ENCODE results near the gene PSPC1.
A peak's percentile ranks its signal among the peaks of the same experiment; 100 is the strongest.
"Not testable (repeated sequence)": the region's sequence is repeated elsewhere in the genome, so short reads cannot be mapped to it uniquely, and the experiment has no call there.

The PSPC1 gene, protein sequence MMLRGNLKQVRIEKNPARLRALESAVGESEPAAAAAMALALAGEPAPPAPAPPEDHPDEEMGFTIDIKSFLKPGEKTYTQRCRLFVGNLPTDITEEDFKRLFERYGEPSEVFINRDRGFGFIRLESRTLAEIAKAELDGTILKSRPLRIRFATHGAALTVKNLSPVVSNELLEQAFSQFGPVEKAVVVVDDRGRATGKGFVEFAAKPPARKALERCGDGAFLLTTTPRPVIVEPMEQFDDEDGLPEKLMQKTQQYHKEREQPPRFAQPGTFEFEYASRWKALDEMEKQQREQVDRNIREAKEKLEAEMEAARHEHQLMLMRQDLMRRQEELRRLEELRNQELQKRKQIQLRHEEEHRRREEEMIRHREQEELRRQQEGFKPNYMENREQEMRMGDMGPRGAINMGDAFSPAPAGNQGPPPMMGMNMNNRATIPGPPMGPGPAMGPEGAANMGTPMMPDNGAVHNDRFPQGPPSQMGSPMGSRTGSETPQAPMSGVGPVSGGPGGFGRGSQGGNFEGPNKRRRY

GRCh38 chr13:19782727-19783682 is at the start of gene PSPC1:
Gene PSPC1, minus strand, starts transcription at chr13:19782945. Its CDS starts 188 bp downstream, at chr13:19782757.
- DNase-seq (ENCODE audit: extremely low read depth in 1 of 2, low read depth in 1 of 2), result peak; percentile 90 to 95

GRCh38 chr13:19822673-19823072 is 39.9 kb upstream of the PSPC1 start:
- DNase-seq (ENCODE audit: extremely low read depth in 1 of 2, low read depth in 1 of 2), result no peak

- peak; percentile 6 to 9 for DNase-seq (ENCODE audit: extremely low read depth in 1 of 2, low read depth in 1 of 2)
These were observed 35.6 kb upstream of the PSPC1 start for GRCh38 chr13:19818223-19818842.

GRCh38 chr13:19817510-19818158 is 34.9 kb upstream of the PSPC1 start:
- no peak for DNase-seq (ENCODE audit: extremely low read depth in 1 of 2, low read depth in 1 of 2)

- DNase-seq (ENCODE audit: extremely low read depth in 1 of 2, low read depth in 1 of 2), result no peak
These were observed 34.4 kb upstream of the PSPC1 start for GRCh38 chr13:19817106-19817505.

DNA sequence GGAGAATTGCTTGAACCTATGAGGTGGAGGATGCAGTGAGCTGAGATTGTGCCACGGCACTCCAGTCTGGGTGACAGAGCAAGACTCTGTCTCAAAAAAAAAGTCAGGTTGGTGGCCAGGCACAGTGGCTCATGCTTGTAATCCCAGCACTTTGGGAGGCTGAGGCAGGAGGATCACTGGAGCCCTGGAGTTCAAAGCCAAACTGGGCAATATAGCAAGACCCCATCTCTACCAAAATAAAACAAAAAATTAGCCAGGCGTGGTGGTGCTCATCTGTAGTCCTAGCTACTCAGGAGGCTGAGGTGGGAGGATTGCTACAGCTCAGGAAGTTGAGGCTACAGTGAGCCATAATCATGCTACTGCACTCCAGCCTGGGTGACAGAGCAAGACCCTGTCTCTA is 33.1 kb upstream of the PSPC1 start:
- DNase-seq (ENCODE audit: extremely low read depth in 1 of 2, low read depth in 1 of 2), result not testable (repeated sequence)

GRCh38 chr13:19810996-19811881 is 28.5 kb upstream of the PSPC1 start:
- DNase-seq (ENCODE audit: extremely low read depth in 1 of 2, low read depth in 1 of 2), result no peak

DNA sequence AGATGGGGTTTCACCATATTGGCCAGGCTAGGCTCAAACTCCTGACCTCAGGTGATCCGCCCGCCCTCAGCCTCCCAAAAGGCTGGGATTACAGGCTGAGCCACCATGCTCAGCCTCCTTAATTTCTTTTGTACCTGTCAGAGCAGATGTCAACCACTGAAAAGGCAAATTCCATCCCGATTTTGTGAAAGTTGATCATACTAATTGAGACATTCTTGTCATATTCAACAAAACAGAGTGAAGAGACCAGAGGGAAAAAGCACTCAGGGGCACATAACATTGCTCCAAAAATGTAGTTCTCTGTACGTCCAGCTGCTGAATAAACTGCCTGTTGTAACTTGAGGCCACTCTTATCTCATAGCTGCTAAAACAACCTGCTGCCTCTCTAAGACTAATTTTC is 27.4 kb upstream of the PSPC1 start:
- no peak for DNase-seq (ENCODE audit: extremely low read depth in 1 of 2, low read depth in 1 of 2)

DNA sequence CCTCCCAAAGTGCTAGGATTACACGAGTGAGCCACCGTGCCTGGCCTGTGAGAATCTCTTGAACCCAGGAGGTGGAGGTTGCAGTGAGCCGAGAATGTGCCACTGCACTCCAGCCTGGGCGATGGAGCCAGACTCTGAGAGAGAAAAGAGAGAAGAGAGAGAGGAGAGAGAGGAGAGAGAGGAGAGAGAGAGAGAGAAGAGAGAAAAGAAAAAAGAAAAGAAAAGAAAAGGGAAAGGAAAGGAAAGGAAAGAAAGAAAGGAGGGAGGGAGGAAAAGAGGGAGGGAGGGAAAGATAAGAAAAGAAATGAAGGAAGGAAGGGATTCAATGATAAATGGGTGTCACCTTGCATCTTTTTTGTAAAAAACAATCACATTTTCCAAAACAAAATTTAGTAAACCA is 23.0 kb upstream of the PSPC1 start:
- DNase-seq (ENCODE audit: extremely low read depth in 1 of 2, low read depth in 1 of 2), result no peak

- DNase-seq (ENCODE audit: extremely low read depth in 1 of 2, low read depth in 1 of 2), result no peak
These were observed 13.2 kb upstream of the PSPC1 start for GRCh38 chr13:19795956-19796355.

DNA sequence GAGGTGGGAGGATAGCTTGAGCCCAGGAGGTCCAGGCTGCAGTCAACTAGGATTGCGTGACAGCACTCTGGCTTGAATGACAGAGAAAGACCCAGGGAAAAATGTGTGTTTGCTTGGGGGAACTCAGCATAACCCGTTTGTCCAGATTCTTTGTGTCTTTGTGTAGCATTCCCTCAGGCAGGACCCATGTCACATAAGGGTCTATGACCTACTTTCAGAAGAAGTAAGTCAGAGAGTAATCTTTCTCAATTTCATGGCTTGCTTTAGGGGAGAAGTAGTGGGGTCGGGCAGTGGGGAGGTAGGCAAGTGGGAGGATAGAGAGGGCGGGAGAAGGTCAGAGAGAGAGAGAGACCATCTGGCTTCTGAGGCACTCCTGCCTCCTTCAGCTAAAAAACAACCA is 11.9 kb upstream of the PSPC1 start:
- no peak for DNase-seq (ENCODE audit: extremely low read depth in 1 of 2, low read depth in 1 of 2)

DNA sequence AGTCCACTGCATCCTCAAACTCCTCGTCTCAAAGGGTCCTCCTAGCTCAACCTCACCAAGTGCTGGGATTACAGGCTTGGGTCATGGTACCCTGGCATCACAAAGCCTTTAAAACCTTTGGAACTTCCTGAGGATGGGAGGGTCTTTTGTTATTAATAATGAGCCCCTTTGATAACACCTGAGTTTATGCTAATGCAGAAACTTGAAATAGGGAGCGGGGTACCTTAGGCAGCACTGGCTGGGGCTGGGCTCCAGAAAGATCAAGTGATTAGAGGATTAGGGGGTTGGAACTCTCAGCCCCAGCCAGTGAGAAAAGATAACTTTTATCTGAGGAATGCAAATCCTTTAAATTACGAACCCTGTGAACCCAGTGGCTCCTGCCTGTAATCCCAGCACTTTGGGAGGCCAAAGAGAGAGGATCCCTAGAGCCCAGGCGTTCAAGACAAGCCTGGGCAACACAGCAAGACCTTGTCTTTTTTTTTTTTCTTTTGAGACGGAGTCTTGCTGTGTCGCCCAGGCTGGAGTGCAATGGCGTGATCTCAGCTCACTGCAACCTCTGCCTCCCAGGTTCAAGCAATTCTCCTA is 9.3 kb upstream of the PSPC1 start:
- no peak for DNase-seq (ENCODE audit: extremely low read depth in 1 of 2, low read depth in 1 of 2)

- DNase-seq (ENCODE audit: extremely low read depth in 1 of 2, low read depth in 1 of 2), result peak; percentile 11 to 19
These were observed 557 bp downstream of the PSPC1 start for GRCh38 chr13:19782049-19782726.

DNA sequence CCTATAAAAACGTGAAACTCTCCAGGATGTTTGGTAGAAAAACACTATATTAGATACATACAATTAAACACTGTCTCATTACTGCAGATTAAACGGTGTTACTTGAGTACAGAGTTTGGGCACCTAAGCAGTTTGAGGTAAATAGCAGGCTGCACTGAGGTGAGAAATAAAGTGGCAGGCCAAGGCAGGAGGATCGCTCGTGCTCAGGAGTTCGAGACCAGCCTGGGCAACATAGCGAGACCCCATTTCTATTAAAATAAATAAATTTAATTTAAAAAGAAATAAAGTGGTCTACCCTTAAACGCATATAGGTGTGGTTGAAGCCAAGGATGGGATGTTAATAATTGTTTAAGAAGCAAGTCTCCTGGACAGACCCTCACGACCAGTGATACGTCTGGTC is 1.2 kb downstream of the PSPC1 start:
- no peak for DNase-seq (ENCODE audit: extremely low read depth in 1 of 2, low read depth in 1 of 2)

GRCh38 chr13:19780753-19781418 is 1.9 kb downstream of the PSPC1 start:
- not testable (repeated sequence) for DNase-seq (ENCODE audit: extremely low read depth in 1 of 2, low read depth in 1 of 2)

GRCh38 chr13:19772306-19772705 is 10.4 kb downstream of the PSPC1 start:
- no peak for DNase-seq (ENCODE audit: extremely low read depth in 1 of 2, low read depth in 1 of 2)

DNA sequence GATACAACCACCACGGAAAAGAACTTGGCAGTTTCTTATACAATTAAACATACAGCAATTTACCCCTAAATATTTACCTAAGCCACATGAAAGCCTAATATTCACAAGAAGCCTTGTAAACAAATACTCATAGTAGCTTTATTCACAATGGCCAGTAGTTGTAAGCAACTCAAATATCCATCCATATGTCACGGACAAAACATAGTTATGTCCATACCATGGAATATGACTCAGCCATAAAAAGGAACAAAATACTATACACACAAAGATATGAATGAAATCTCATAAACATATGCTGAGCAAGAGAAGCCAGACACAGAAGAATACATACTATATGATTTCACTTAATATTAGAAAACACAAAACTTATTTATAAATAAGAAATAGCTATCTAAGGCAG is 12.9 kb downstream of the PSPC1 start:
- no peak for DNase-seq (ENCODE audit: extremely low read depth in 1 of 2, low read depth in 1 of 2)

DNA sequence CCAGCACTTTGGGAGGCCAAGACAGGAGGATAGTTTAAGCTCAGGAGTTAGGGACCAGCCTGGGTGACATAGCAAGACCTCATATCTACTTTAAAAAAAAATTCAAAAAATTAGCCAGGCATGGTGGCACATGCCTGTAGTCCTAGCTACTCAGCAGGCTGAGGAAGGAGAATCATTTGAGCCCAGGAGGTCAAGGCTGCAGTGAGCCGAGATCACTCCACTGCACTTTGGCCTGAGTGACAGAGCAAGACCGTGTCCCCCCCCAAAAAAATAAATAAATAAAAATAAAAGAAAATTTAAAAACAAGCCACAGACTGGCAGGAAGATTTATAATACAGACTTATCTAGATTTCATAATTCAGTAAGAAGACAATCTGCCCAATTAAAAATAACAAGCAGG is 14.8 kb downstream of the PSPC1 start:
- DNase-seq (ENCODE audit: extremely low read depth in 1 of 2, low read depth in 1 of 2), result no peak

All from stimulated activated CD8-positive, alpha-beta memory T cell treated with anti-CD3 and anti-CD28 coated beads, Interleukin-7, amount 100 ng/mL, for 48 hours (primary cell).